ENCODE data around the gene PLSCR5.

Gene PLSCR5

GRCh38 chr3:146543461-146544001, 61.6 kb downstream of the PLSCR5 start:
- DNase-seq, result no peak

- no peak for DNase-seq
These were observed 62.2 kb downstream of the PLSCR5 start for GRCh38 chr3:146542978-146543377.

GRCh38 chr3:146542179-146542578, 63.0 kb downstream of the PLSCR5 start:
- no peak for DNase-seq

GRCh38 chr3:146540978-146541377, 64.2 kb downstream of the PLSCR5 start:
- no peak for DNase-seq

- no peak for DNase-seq
These were observed 64.9 kb downstream of the PLSCR5 start for GRCh38 chr3:146540236-146540635.

GRCh38 chr3:146539315-146539714, 65.8 kb downstream of the PLSCR5 start:
- DNase-seq, result no peak

GRCh38 chr3:146537603-146538002, 67.5 kb downstream of the PLSCR5 start:
- DNase-seq, result no peak

GRCh38 chr3:146536681-146537080, 68.5 kb downstream of the PLSCR5 start:
- DNase-seq, result no peak

Data from SHP77 treated with DMSO at 0.1 percent for 48 hours (cell line).